ENCODE results near the gene LY6G5C. TPM values are rescaled to one million over a fixed set of nuclear protein-coding genes. Genes with fewer than 3 reads are reported as not detected.

LY6G5C gene
- total and polyA plus RNA-seq, 9 of the 15 experiments (the other 6 are each of a cell fraction or from before 2014, with no cell fraction given), result 0.10 to 0.67 (median 0.46) TPM; not detected in 4

GRCh38 chr6:31652925-31653724 lies 27.7 kb downstream of the LY6G5C start (continued):
- no peak for TF ChIP-seq CLOCK (CRISPR knock-in tag; IDR thresholded peaks at IDR 0.05; ENCODE audit: borderline replicate concordance)
- peak; percentile 81 to 87 for TF ChIP-seq AFF1 (IDR thresholded peaks at IDR 0.05; ENCODE audit: low read depth in 1 of 2, partially characterized antibody in 2 of 2)
- TF ChIP-seq ZNF551 (CRISPR knock-in tag; IDR thresholded peaks at IDR 0.05), result no peak
- TF ChIP-seq NRF1 (conservative IDR thresholded peaks at IDR 0.05 in 1 of 2, IDR thresholded peaks at IDR 0.05 in 1 of 2), result no peak
- TF ChIP-seq SMARCE1 (IDR thresholded peaks at IDR 0.05), result peak; percentile 81; the same call in 1 of the 2 replicates
- TF ChIP-seq HDAC2 (IDR thresholded peaks at IDR 0.05), result peak; percentile 79; the same call in 1 of the 2 replicates
- TF ChIP-seq ELF1 (tag; IDR thresholded peaks at IDR 0.05), result no peak
- peak; percentile 93 for TF ChIP-seq SUPT5H (IDR thresholded peaks at IDR 0.05)
- no peak; the same call in 1 of the 2 replicates for TF ChIP-seq TARDBP (IDR thresholded peaks at IDR 0.05)
- no peak for TF ChIP-seq SAFB2 (IDR thresholded peaks at IDR 0.05; ENCODE audit: borderline replicate concordance, low read depth, low read length, severe bottlenecking)
- no peak for TF ChIP-seq ZNF274 (IDR thresholded peaks at IDR 0.05; ENCODE audit: borderline replicate concordance, low read depth, low read length)
- TF ChIP-seq KAT8 (IDR thresholded peaks at IDR 0.05; ENCODE audit: low read depth), result no peak; the same call in 1 of the 2 replicates
- no peak for TF ChIP-seq MNT (conservative IDR thresholded peaks at IDR 0.05)
- no peak for TF ChIP-seq RFX1 (IDR thresholded peaks at IDR 0.05)
- no peak for TF ChIP-seq FOS (IDR thresholded peaks at IDR 0.05; ENCODE audit: extremely low read depth, insufficient read length)
- TF ChIP-seq NCOA1 (IDR thresholded peaks at IDR 0.05; ENCODE audit: low read depth), result peak; percentile 15; the same call in 1 of the 2 replicates
- peak; percentile 71; the same call in 1 of the 2 replicates for TF ChIP-seq PHF8 (IDR thresholded peaks at IDR 0.05; ENCODE audit: borderline replicate concordance, low read length)
- no peak for TF ChIP-seq NELFE (IDR thresholded peaks at IDR 0.05; ENCODE audit: insufficient read depth, insufficient read length)
- TF ChIP-seq ZZZ3 (IDR thresholded peaks at IDR 0.05), result no peak
- TF ChIP-seq BDP1 (IDR thresholded peaks at IDR 0.05; ENCODE audit: insufficient read depth, insufficient read length), result no peak
- no peak for TF ChIP-seq MAFK (IDR thresholded peaks at IDR 0.05; ENCODE audit: low read length)
